Measurements from ENCODE around the gene CX3CR1. TPM values are rescaled to one million over a fixed set of nuclear protein-coding genes. Genes with fewer than 3 reads are reported as not detected.
"Not testable (repeated sequence)": the region's sequence is repeated elsewhere in the genome, so short reads cannot be mapped to it uniquely, and the experiment has no call there.

The CX3CR1 gene
- total and polyA plus RNA-seq, 9 of the 15 experiments (the other 6 are each of a cell fraction or from before 2014, with no cell fraction given), result 0.03 to 0.21 TPM; not detected in 7

GRCh38 chr3:39321574-39321983 lies 41.7 kb upstream of the CX3CR1 start (continued):
- TF ChIP-seq JUND (IDR thresholded peaks at IDR 0.05; ENCODE audit: borderline replicate concordance, low read depth, low read length) (peak; percentile 57; the same call in 1 of the 2 replicates), JUND (tag; IDR thresholded peaks at IDR 0.05; ENCODE audit: borderline replicate concordance, low read depth, low read length) (0 out of 3 replicates have a peak, but pooled peaks have one; percentile 49), TCF3 (CRISPR knock-in tag; IDR thresholded peaks at IDR 0.05) (peak; percentile 34), NFIC (IDR thresholded peaks at IDR 0.05) (peak; percentile 34), FOSL1 (tag; conservative IDR thresholded peaks at IDR 0.05) (peak; percentile 82), TRIM24 (IDR thresholded peaks at IDR 0.05) (peak in 1 of 2 experiments; percentile 61; a peak in 2 of 4 replicates), LEF1 (IDR thresholded peaks at IDR 0.05) (peak; percentile 50; the same call in 1 of the 2 replicates), ETV1 (tag; conservative IDR thresholded peaks at IDR 0.05; ENCODE audit: low read depth) (peak; percentile 61), GABPA (tag; conservative IDR thresholded peaks at IDR 0.05; ENCODE audit: low read depth) (peak; percentile 53), NFYB (IDR thresholded peaks at IDR 0.05; ENCODE audit: extremely low read depth, insufficient read length) (peak; percentile 24), ZNF639 (CRISPR knock-in tag; conservative IDR thresholded peaks at IDR 0.05 in 1 of 2, IDR thresholded peaks at IDR 0.05 in 1 of 2) (peak in 1 of 2 experiments; percentile 1; a peak in 1 of 4 replicates), DPF2 (IDR thresholded peaks at IDR 0.05) (peak; percentile 51; the same call in 1 of the 2 replicates), ESRRA (IDR thresholded peaks at IDR 0.05; ENCODE audit: borderline replicate concordance, low read depth) (peak; percentile 62; the same call in 1 of the 2 replicates), FOXM1 (IDR thresholded peaks at IDR 0.05; ENCODE audit: low read depth) (0 out of 2 replicates have a peak, but pooled peaks have one; percentile 28), L3MBTL2 (IDR thresholded peaks at IDR 0.05) (peak; percentile 23; the same call in 1 of the 2 replicates), EP300 (IDR thresholded peaks at IDR 0.05; ENCODE audit: low read length) (peak; percentile 52), CBX1 (IDR thresholded peaks at IDR 0.05; ENCODE audit: low read depth) (0 out of 2 replicates have a peak, but pooled peaks have one; percentile 52), CBFA2T2 (conservative IDR thresholded peaks at IDR 0.05) (peak; percentile 32; the same call in 1 of the 2 replicates), CC2D1A (IDR thresholded peaks at IDR 0.05) (peak; percentile 78), USF1 (CRISPR knock-in tag; IDR thresholded peaks at IDR 0.05) (peak; percentile 44), RAD21 (CRISPR knock-in tag; conservative IDR thresholded peaks at IDR 0.05 in 1 of 2, IDR thresholded peaks at IDR 0.05 in 1 of 2) (0 out of 4 replicates have a peak, but pooled peaks of 1 of the 2 experiments have one; percentile 5), CREM (IDR thresholded peaks at IDR 0.05; ENCODE audit: low read depth) (0 out of 2 replicates have a peak, but pooled peaks have one; percentile 16), RAD51 (IDR thresholded peaks at IDR 0.05; ENCODE audit: borderline replicate concordance, low read depth) (peak; percentile 66; the same call in 1 of the 2 replicates), BCOR (IDR thresholded peaks at IDR 0.05) (0 out of 2 replicates have a peak, but pooled peaks have one; percentile 13), VEZF1 (CRISPR knock-in tag; IDR thresholded peaks at IDR 0.05) (peak; percentile 48), RCOR1 (IDR thresholded peaks at IDR 0.05; ENCODE audit: borderline replicate concordance in 1 of 2, low read depth in 2 of 2, low read length in 2 of 2) (peak in 1 of 2 experiments; percentile 28; a peak in 1 of 4 replicates)
- TF ChIP-seq FOXM1 (CRISPR knock-in tag; IDR thresholded peaks at IDR 0.05; ENCODE audit: low read depth), result not testable (repeated sequence)
